Activated naive CD8-positive, alpha-beta T cell treated with anti-CD3 and anti-CD28 coated beads, Interleukin-2, amount 50 U/mL, for 24 hours (primary cell): ENCODE results near the gene GPAM.
"Not testable (repeated sequence)": the region's sequence is repeated elsewhere in the genome, so short reads cannot be mapped to it uniquely, and the experiment has no call there.

Source experiments
- ATAC-seq: fragments of 150-1000 bp; cut with Tn5 transposase; one replicate; pipeline ENCODE4 v1.10.0; 2021
- DNase-seq: peaks from one replicate; pipeline ENCODE4 v3.0.0; 2021
- H3K27ac Mint-ChIP-seq: one replicate; pipeline ENCODE4 v1.8.0; 2021; ENCODE audit warnings: mild to moderate bottlenecking, mixed read lengths
- H3K27me3 Mint-ChIP-seq: one replicate; pipeline ENCODE4 v1.8.0; 2021; ENCODE audit warnings: mixed read lengths
- H3K36me3 Mint-ChIP-seq: one replicate; pipeline ENCODE4 v1.8.0; 2021; ENCODE audit warnings: low read depth, mixed read lengths
- H3K4me1 Mint-ChIP-seq: one replicate; pipeline ENCODE4 v1.8.0; 2021; ENCODE audit warnings: mixed read lengths
- H3K4me3 Mint-ChIP-seq: one replicate; pipeline ENCODE4 v1.8.0; 2021; ENCODE audit warnings: mild to moderate bottlenecking, moderate library complexity, mixed read lengths
- H3K9me3 Mint-ChIP-seq: one replicate; pipeline ENCODE4 v1.8.0; 2021; ENCODE audit warnings: mixed read lengths

The GPAM gene

GRCh38 chr10:112203328-112204076 is 19.9 kb upstream of the GPAM start:
- peaks cover 12% of the 10 kb centered on the region for H3K27me3 Mint-ChIP-seq
- peak overlapping the region; percentile 42 for H3K27ac Mint-ChIP-seq
- H3K9me3 Mint-ChIP-seq: no peaks in the 10 kb centered on the region

GRCh38 chr10:112202561-112203241 is 19.1 kb upstream of the GPAM start:
- Mint-ChIP-seq H3K4me3 (peak overlapping the region; percentile 32), H3K9me3 (no peaks in the 10 kb centered on the region), H3K27me3 (peaks cover 9% of the 10 kb centered on the region), H3K27ac (peak overlapping the region; percentile 86), H3K4me1 (peaks cover 10% of the 10 kb centered on the region), H3K36me3 (no peaks in the 10 kb centered on the region)
- DNase-seq: no peak
- ATAC-seq: peak; percentile 79

More at GRCh38 chr10:112203328-112204076, 19.9 kb upstream of the GPAM start:
- no peak for DNase-seq
- peak; percentile 63 for ATAC-seq
- no peaks in the 10 kb centered on the region for H3K36me3 Mint-ChIP-seq
- H3K4me1 Mint-ChIP-seq: peaks cover 10% of the 10 kb centered on the region
- H3K4me3 Mint-ChIP-seq: no peak overlapping the region

- Mint-ChIP-seq H3K9me3 (no peaks in the 10 kb centered on the region), H3K4me1 (peaks cover 10% of the 10 kb centered on the region), H3K36me3 (no peaks in the 10 kb centered on the region), H3K4me3 (no peak overlapping the region), H3K27ac (no peak overlapping the region), H3K27me3 (peaks cover 9% of the 10 kb centered on the region)
- DNase-seq (no peak), ATAC-seq (no peak)
Measured at GRCh38 chr10:112202076-112202475, 18.5 kb upstream of the GPAM start.

GRCh38 chr10:112201334-112201733 is 17.8 kb upstream of the GPAM start:
- DNase-seq (no peak), ATAC-seq (no peak)
- Mint-ChIP-seq H3K27me3 (peaks cover 9% of the 10 kb centered on the region), H3K36me3 (no peaks in the 10 kb centered on the region), H3K4me1 (peaks cover 10% of the 10 kb centered on the region), H3K27ac (no peak overlapping the region), H3K4me3 (no peak overlapping the region), H3K9me3 (no peaks in the 10 kb centered on the region)

GRCh38 chr10:112200259-112200658 is 16.7 kb upstream of the GPAM start:
- H3K27me3 Mint-ChIP-seq: not testable (repeated sequence)

GRCh38 chr10:112197662-112198061 is 14.1 kb upstream of the GPAM start:
- H3K9me3 Mint-ChIP-seq, DNase-seq, H3K36me3 Mint-ChIP-seq, ATAC-seq, H3K27ac Mint-ChIP-seq, H3K4me1 Mint-ChIP-seq, H3K27me3 Mint-ChIP-seq, H3K4me3 Mint-ChIP-seq: not testable (repeated sequence)

More at GRCh38 chr10:112200259-112200658, 16.7 kb upstream of the GPAM start:
- DNase-seq, H3K36me3 Mint-ChIP-seq, H3K27ac Mint-ChIP-seq, H3K4me3 Mint-ChIP-seq, ATAC-seq, H3K9me3 Mint-ChIP-seq: not testable (repeated sequence)
- H3K4me1 Mint-ChIP-seq: peaks cover 10% of the 10 kb centered on the region

GRCh38 chr10:112195224-112195623 is 11.7 kb upstream of the GPAM start:
- no peak for DNase-seq
- H3K36me3 Mint-ChIP-seq: no peaks in the 10 kb centered on the region
- no peak overlapping the region for H3K27ac Mint-ChIP-seq
- no peaks in the 10 kb centered on the region for H3K27me3 Mint-ChIP-seq
- H3K9me3 Mint-ChIP-seq: no peaks in the 10 kb centered on the region
- H3K4me1 Mint-ChIP-seq: no peaks in the 10 kb centered on the region
- no peak for ATAC-seq
- H3K4me3 Mint-ChIP-seq: no peak overlapping the region

GRCh38 chr10:112191791-112192190 is 8.2 kb upstream of the GPAM start:
- no peaks in the 10 kb centered on the region for H3K4me1 Mint-ChIP-seq
- no peaks in the 10 kb centered on the region for H3K36me3 Mint-ChIP-seq
- no peak for DNase-seq
- H3K4me3 Mint-ChIP-seq: no peak overlapping the region
- no peak for ATAC-seq
- peaks cover 4% of the 10 kb centered on the region for H3K27me3 Mint-ChIP-seq
- H3K27ac Mint-ChIP-seq: no peak overlapping the region
- H3K9me3 Mint-ChIP-seq: no peaks in the 10 kb centered on the region

GRCh38 chr10:112191041-112191590 is 7.6 kb upstream of the GPAM start:
- ATAC-seq (no peak), DNase-seq (no peak)
- H3K36me3 Mint-ChIP-seq: no peaks in the 10 kb centered on the region
- no peak overlapping the region for H3K4me3 Mint-ChIP-seq
- H3K9me3 Mint-ChIP-seq: no peaks in the 10 kb centered on the region
- H3K4me1 Mint-ChIP-seq: no peaks in the 10 kb centered on the region
- H3K27ac Mint-ChIP-seq: no peak overlapping the region
- peaks cover 4% of the 10 kb centered on the region for H3K27me3 Mint-ChIP-seq

- H3K36me3 Mint-ChIP-seq: no peaks in the 10 kb centered on the region
- peaks cover 9% of the 10 kb centered on the region for H3K9me3 Mint-ChIP-seq
- DNase-seq (no peak), ATAC-seq (no peak)
- H3K4me1 Mint-ChIP-seq: peaks cover 3% of the 10 kb centered on the region
- H3K27ac Mint-ChIP-seq: no peak overlapping the region
- no peak overlapping the region for H3K4me3 Mint-ChIP-seq
- peaks cover 9% of the 10 kb centered on the region for H3K27me3 Mint-ChIP-seq
Measured at GRCh38 chr10:112189465-112189864, 5.9 kb upstream of the GPAM start.

GRCh38 chr10:112187527-112187926 is 4.0 kb upstream of the GPAM start:
- DNase-seq: no peak
- Mint-ChIP-seq H3K4me3 (no peak overlapping the region), H3K27me3 (peaks cover 9% of the 10 kb centered on the region), H3K36me3 (no peaks in the 10 kb centered on the region), H3K4me1 (peaks cover 16% of the 10 kb centered on the region), H3K27ac (no peak overlapping the region), H3K9me3 (peaks cover 9% of the 10 kb centered on the region)
- ATAC-seq: no peak

GRCh38 chr10:112185959-112186358 is 2.4 kb upstream of the GPAM start:
- Mint-ChIP-seq H3K27ac (no peak overlapping the region), H3K4me3 (no peak overlapping the region), H3K4me1 (peaks cover 21% of the 10 kb centered on the region), H3K36me3 (no peaks in the 10 kb centered on the region), H3K27me3 (peaks cover 9% of the 10 kb centered on the region), H3K9me3 (peaks cover 9% of the 10 kb centered on the region)
- ATAC-seq (no peak), DNase-seq (no peak)

- DNase-seq (no peak), ATAC-seq (no peak)
- Mint-ChIP-seq H3K9me3 (peaks cover 9% of the 10 kb centered on the region), H3K4me3 (peak overlapping the region; percentile 89), H3K36me3 (peaks cover 4% of the 10 kb centered on the region), H3K4me1 (peaks cover 21% of the 10 kb centered on the region), H3K27me3 (peaks cover 9% of the 10 kb centered on the region), H3K27ac (no peak overlapping the region)
Measured at GRCh38 chr10:112184379-112184778, 814 bp upstream of the GPAM start.

GRCh38 chr10:112184052-112184371 is 447 bp upstream of the GPAM start:
- Mint-ChIP-seq H3K4me3 (peak overlapping the region; percentile 89), H3K4me1 (peaks cover 21% of the 10 kb centered on the region), H3K27me3 (peaks cover 6% of the 10 kb centered on the region), H3K27ac (peak overlapping the region; percentile 90), H3K36me3 (peaks cover 4% of the 10 kb centered on the region), H3K9me3 (peaks cover 9% of the 10 kb centered on the region)
- ATAC-seq (no peak), DNase-seq (no peak)

- peak overlapping the region; percentile 90 for H3K27ac Mint-ChIP-seq
- peak overlapping the region; percentile 89 for H3K4me3 Mint-ChIP-seq
- ATAC-seq: no peak
- peaks cover 5% of the 10 kb centered on the region for H3K36me3 Mint-ChIP-seq
- DNase-seq: no peak
- peaks cover 6% of the 10 kb centered on the region for H3K27me3 Mint-ChIP-seq
- H3K9me3 Mint-ChIP-seq: peaks cover 9% of the 10 kb centered on the region
- peaks cover 21% of the 10 kb centered on the region for H3K4me1 Mint-ChIP-seq
Measured at GRCh38 chr10:112182784-112183328, 709 bp downstream of the GPAM start.
